OCI-LY1 (cell line): ENCODE measurements around the gene TSEN54.

ENCODE experiments used
- CTCF ChIP-seq: fragments of 200-600 bp; sonication (generic), shearing (Covaris generic); IDR thresholded peaks from 2 replicates; pipeline ENCODE4 v1.5.1; 2017; ENCODE audit warnings: mild to moderate bottlenecking, antibody characterized with exemption, low read length, moderate library complexity, mixed read lengths
- EZH2 ChIP-seq: fragments of 200-600 bp; sonication (generic), shearing (Covaris generic); IDR thresholded peaks from 2 replicates; pipeline ENCODE4 v1.8.0; 2017; ENCODE audit warnings: borderline replicate concordance, mixed run types, mild to moderate bottlenecking, antibody characterized with exemption, low read length, moderate library complexity, mixed read lengths

GRCh38 chr17:75536366-75536765 lies 20.0 kb downstream of the TSEN54 start:
- no peak for TF ChIP-seq CTCF
- no peak for TF ChIP-seq EZH2
